A204.1 (cell line): ENCODE data around the gene PLAAT1.

Experiments used
- FAIRE-seq: peaks from 2 replicates; lab custom pipeline; 2012; peaks lifted over from hg19 to GRCh38; lab: Jason Lieb, UNC

PLAAT1 gene

DNA sequence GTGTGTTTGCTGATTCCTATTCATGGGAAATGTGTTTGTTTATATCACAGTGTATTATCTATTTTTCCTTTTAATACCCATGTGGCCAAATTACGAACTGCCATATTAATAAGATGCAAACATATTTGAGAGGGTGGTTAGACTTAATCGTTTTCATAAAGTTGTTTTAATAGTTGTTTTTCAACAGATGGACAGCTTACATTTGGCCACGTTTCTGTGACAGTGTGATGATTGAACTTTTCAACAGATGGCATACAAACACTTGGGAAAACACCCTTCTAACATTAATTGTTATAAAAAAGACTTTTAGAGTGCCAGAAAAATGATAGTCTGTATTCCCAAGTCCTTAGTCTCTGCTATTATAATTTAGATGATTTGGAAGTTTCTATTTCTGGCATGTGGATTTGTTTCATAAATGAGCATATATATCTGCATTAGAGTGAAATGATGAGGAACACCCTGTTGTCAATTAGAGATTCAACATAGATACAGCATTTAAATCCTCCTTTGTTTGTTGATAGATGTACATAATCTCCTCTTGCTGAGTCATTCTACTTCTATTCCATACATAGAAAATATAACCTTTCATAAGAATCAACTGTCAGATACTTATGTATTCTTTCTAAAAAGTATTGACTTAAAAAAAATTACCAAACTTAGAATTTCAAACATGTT is 13.1 kb downstream of the PLAAT1 start:
- no peak for FAIRE-seq

DNA sequence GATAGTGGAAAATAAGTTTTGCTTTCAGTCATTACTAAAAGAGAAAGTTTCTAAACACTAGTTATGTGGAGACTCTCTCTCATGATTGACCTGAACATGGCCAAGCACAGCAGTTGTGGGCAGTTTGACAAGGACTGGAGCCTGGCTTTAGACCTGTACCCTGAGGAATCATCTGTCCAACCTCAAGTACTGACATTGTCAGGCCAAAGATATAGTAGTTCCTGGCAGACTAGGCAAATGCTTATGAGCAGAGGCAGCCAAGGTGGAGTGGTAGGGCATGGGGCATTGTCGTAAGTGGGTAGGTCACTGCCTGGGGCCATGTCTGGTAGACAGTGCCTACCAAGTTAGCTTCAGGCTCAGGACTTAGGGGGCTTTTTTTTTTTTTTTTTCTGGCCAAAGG is 20.9 kb downstream of the PLAAT1 start:
- FAIRE-seq: no peak

DNA sequence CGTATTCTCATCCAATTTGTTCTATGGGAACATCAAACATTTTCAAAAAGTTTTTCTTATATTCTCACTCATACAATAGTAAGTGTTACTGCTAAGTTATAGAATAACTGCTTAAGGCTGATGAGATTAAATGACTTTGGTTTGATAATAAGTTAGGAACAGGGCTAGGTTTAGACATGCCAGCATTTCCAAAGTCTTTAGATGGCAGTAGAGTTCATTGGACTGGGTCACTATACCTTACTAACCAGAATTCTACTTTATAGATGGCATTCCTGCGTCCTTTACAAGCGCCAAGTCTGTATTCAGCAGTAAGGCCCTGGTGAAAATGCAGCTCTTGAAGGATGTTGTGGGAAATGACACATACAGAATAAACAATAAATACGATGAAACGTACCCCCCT is 21.7 kb downstream of the PLAAT1 start:
- FAIRE-seq: no peak

DNA sequence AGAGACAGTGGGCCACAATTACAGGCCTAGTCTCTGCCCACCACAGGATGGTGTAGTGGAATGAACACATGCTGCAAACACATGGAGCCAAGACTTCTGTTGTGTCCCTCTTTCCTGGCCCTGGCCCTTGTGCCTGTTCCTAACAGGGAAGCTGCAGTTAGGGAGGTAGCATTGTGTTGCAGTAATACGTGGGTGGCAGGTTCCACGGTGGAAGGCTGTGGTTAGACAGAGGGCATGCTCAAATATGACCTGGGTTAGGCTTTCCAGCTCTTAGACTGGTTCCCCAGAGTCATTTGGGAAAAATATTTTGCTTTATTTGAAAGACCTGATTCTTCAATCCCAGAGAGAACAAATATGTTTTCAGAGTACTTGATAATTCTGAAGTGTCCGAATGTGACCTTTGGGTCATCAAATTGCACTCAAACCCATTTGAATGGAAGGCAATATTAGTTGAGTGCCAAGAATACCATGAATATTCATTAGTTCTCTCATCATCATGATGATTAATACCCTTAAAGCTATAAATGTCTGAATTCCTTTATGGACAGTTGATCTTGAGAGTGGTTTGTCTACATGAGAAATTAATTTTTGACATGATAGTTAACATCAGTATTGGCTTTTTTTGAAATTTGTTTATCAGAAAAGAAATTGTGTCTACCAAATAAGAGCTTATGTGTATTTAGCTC is 28.5 kb downstream of the PLAAT1 start:
- FAIRE-seq: no peak

DNA sequence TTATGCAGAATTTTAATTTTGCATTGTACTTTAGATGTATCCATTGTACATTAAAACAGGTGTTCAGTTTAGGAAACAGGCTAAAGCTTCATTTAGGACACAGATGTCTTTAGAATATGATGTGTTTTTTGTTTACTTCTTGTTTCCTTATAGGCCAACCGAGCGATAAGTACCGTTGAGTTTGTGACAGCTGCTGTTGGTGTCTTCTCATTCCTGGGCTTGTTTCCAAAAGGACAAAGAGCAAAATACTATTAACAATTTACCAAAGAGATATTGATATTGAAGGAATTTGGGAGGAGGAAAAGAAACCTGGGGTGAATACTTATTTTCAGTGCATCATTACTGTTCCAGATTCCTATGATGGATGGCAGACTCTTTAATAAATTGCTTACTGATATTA is 29.4 kb downstream of the PLAAT1 start:
- no peak for FAIRE-seq

DNA sequence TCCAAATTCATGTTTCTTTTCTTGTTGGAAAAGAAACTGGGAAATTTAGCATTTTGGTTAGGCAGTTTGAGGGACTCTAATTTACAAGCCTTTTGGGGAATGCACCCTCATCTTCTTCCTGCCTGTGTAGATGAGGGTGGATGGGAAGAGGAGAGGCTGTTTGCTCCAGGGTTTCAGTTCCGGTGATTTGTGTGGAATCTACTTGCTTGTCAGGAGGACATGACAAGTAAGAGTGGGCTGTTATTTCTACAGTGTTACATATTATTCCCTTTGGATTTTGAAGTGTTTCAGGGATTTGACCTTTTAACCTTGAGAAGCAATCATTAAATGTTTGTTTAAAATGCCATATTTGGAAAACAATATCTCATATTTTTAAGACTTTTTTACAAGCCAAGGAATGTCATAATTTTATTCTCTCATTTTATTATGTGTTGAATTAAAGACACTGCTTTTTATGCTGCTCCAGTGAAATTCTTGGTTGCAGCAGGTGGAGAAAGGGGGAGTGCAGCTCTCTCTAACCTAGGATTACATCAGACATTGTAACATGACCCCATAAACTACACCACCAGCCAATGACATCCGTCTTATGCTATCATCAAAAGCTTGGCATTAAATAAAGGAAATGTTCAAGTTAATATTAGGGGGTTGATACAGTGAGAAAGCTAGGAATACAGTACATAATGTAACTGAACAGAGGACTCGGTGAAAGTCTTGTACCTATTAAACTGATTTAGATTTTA is 30.2 kb downstream of the PLAAT1 start:
- no peak for FAIRE-seq

DNA sequence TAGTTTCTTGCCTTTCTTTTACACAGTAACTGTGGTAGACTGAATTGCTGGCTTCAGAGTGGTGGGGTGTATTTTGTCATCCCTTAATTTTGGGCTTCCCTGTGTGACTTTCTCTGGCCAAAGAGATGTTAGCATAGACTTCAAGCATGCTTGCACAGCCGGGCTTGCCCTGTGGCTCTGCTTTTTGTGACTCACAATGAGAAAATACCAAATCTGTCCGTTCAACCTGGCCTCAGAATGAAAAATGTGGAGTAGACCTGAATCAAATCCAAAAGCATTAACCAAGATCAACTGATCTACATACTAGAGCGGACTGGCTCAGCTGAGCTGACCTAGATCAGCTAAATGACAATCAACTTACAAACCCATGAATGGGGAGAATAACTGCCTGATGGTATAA is 51.4 kb downstream of the PLAAT1 start:
- FAIRE-seq: no peak

DNA sequence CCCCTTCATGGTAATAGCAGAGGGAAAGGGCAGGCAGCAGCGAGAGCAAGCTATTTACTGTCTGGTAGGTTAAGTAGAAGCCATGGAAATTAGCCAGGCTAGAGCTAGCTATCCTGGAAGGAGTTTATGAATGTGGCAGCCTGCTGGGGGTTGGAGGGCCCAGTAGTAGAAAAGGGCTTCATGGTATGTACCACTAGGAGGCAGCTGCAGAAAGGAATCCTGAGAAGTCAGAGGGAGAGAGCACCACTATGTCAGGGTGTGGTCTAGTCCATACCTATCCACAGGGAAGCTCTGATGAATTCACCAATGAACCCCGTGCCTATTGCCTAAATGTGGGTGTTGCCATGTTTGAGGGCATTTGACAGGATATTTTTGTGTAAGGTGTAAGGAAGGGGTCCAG is 55.0 kb downstream of the PLAAT1 start:
- no peak for FAIRE-seq

DNA sequence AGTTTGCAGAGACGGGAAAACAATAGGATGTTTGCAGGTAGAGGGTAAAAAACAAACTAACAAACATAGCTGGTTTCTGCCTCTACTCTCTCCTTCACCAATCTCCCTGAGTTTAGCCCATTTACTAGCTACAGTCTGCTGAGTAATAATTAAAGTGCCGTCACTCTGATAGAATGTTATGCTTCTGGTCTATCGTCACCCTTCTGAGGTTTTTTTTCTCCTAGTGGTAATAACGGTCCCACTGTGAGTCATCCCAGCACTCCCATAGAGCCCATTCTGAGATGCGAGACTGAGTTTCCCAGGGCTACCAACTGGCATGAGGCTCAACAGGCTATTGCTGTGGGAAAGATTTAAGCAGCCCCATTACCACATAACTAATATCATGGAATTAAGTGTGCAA is 56.4 kb downstream of the PLAAT1 start:
- FAIRE-seq: no peak

DNA sequence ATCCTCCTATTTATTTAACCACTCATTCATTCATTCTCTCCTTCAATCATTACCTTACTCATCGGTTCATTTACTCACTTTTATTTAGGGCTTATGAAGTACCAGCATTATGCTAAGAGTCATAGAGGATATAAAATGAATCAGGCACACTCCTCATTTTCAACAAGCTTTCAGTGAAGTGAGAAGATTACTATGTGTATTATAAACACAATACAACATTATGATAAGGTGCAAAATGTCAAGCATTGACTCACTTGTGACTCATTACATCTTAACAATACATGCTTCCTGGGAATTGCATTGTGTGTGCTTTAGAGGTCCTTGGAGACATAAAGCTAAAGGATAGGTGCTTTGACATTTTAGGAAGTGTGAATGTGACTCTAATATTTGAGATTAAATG is 60.4 kb downstream of the PLAAT1 start:
- FAIRE-seq: no peak

DNA sequence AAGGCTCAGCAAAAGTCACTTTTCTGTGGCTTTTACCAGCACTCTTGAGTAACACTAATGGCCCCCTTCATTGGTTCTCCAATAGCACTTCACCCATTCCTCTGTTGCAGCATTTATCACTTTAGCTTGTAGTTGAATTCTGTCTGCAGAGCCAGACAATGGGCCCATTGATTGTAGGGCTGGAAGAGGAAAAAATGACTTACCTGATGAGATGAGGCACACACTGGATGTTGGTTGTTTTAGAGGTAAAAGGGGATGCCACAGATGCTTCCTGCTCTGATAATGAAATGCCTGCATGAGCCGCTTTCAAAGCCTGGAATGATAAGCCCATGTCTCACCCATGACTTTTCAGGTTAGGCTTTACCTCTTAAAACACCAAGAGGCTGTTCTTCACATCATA is 64.3 kb downstream of the PLAAT1 start:
- no peak for FAIRE-seq

DNA sequence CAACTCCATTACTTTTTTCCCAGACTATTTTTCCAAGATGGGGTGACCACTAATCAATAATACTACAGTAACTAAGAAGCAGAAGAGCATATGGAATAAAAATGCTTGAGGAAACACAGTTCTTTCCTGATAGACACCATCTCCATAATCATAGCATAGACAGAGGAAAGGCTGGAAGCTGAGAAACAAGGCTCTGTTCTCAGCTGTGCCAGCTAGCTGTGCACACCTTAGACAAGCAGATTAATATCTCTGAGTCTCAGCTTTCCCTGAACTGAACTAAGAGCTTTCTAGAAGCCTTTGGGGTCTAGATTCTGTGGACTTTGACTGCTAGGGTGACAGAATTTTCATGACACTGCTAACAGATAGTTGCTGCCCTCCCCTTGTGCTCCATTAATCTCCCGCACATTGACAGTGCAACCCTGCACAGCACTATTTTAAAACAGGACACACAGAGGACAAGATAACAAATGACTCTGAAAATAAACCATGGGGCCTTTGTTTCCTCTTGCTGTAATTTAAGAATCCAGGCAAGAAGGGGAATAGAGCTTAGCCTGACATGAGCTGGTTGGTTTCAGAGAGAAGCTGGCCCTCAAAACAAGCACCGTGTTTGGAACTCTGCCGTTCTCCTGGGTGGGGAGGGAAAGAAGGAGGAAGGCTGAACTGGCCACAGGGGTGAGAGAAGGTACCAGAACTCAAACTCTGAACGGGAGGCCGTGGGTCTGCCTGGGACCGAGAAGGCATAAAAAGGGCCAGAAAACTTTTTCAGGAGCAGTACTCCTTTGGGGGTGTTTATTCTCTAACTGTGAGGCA is 70.1 kb downstream of the PLAAT1 start:
- no peak for FAIRE-seq

DNA sequence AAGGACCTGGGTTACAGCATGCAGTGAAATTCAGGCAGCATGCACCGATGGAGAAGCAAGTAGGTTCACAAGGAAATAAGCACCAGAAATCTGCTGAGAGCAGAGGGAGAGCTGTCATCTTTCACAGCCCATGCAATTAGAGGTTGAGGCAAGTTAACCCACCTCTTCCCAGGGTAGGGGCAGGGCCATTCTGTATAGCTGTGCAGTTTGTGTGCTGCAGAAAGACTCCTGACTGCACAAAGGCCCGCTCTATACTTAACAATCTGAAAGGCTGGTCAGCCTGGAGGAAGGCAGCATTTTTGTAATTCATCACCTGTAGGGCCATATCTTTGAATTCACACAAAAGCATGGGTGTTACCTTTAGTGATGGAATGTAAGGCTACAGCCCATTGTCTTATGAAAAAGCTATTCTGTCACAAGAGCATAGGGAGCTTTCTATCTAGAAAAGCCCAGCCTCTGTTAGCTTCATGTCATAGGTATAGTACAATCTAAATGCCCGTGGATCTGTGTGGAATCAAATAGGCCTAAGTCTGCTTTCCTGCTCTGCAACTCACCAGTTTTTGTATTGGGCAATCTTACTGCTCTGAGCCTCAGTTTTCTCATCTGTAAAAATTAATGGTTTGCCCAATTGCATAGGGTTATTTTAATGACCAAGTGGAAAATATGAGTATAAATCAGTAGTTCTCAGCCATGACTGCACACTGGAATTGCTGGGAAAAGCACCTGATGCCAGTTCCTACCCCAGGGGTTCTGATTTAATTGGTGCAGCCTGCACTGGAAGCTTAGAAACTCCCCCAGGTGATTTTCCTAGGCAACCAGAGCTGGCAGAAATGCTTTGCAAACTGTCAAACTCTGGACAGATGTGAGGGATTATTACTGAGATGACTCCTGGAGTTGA is 72.3 kb downstream of the PLAAT1 start:
- FAIRE-seq: no peak

DNA sequence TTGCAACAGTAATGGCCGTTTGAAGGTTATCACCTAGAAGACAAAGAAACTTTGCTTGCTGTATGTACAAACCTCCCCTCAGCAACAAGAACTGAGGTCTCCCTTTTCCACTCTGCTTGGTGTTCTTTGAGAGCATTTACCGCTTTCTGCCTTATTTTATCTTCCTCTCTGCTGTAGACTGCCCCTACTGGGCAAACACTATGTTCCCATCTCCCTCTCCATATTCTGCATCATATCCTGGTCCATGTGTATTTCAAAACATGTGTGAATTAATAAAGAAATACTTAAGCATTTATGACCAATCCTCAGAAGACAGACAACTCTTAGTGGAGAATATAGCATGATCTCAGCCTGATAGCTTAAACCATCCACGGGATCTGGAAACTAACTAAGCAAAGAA is 73.1 kb downstream of the PLAAT1 start:
- FAIRE-seq: no peak

DNA sequence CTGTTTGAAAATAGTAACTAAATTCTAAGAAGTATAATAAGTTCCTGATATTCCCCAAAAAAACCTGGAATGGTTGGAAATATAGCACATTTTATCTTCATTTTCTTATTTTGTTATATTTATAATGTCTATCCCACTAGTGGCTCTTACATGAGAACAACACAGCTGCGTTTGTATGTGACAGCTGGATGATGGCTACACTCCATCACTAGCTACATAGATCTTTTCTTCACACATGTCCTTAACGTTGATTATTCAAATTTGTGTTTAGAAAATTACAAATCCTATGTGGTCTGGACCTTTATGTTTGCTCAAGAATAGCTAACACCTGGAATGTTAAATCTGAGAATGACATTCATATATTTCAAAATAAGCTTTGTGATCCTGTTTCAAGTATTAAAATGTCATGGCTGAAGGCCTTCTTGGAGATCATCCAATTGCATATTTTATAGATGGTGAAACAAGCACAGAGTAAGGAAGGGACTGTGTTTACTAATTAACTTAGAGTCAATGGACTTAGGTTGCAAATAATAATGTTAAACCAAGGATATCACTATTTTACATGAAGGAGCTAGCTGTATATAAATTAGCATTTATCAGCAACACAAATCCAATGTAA is 76.8 kb downstream of the PLAAT1 start:
- no peak for FAIRE-seq
